Stomach (tissue), 19 donors: ENCODE data around the gene TRIM66. TPM values are rescaled to one million over a fixed set of nuclear protein-coding genes. Genes with fewer than 3 reads are reported as not detected.
A peak's percentile ranks its signal among the peaks of the same experiment; 100 is the strongest.

ENCODE experiments used
- DNase-seq, 2 donors: peaks; one replicate each; pipeline versions ENCODE4 v3.0.0 to v3.0.0-alpha.2; 2013 to 2019
- H3K27ac ChIP-seq, 5 donors: fragments of 200-600 bp in 4 of 5; sonication (generic) in 4 of 5; one replicate each; pipeline ENCODE4 v1.5.1; 2013 to 2019; ENCODE audit warnings: mild to moderate bottlenecking in 1 of 5, moderate library complexity in 1 of 5
- H3K27me3 ChIP-seq, 3 donors: fragments of 200-600 bp; sonication (generic); one replicate each; pipeline ENCODE4 v1.5.1; 2017 to 2019; ENCODE audit warnings: mixed run types in 1 of 3
- H3K36me3 ChIP-seq, 4 donors: fragments of 200-600 bp; sonication (generic); 1 replicate in 3 of 4; 2 replicates in 1 of 4; pipeline ENCODE4 v1.5.1; 2016 to 2019
- H3K4me1 ChIP-seq, 4 donors: fragments of 200-600 bp; sonication (generic); one replicate each; pipeline ENCODE4 v1.5.1; 2016 to 2019
- H3K4me3 ChIP-seq, 4 donors: fragments of 200-600 bp; sonication (generic) in 3 of 4; one replicate each; pipeline ENCODE4 v1.5.1; 2016 to 2019; ENCODE audit warnings: mild to moderate bottlenecking in 1 of 4
- H3K9me3 ChIP-seq, 4 donors: fragments of 200-600 bp; sonication (generic); one replicate each; pipeline ENCODE4 v1.5.1; 2016 to 2019
- EP300 ChIP-seq: sonication (generic); formaldehyde crosslinking; IDR thresholded peaks from one replicate; pipeline ENCODE4 v1.6.1; 2017; ENCODE audit warnings: antibody characterized with exemption
- POLR2A ChIP-seq, 4 donors: fragments of 450-650 bp; IDR thresholded peaks; one replicate each; pipeline ENCODE4 v1.6.1; 2016; ENCODE audit warnings: antibody characterized with exemption in 4 of 4, control low read depth in 2 of 4, mild to moderate bottlenecking in 1 of 4, moderate library complexity in 1 of 4
- POLR2AphosphoS5 ChIP-seq, 3 donors: sonication (generic); formaldehyde crosslinking; IDR thresholded peaks; one replicate each; pipeline ENCODE4 v1.6.1; 2016; ENCODE audit warnings: antibody characterized with exemption in 3 of 3
- WGBS, 5 donors: extraction: QIAGEN DNeasy Blood & Tissue Kit in 3 of 5; methylation state at CpG; one replicate each; pipeline versions ENCODE4 v1.1.5 to v1.1.7; 2013 to 2018; 5-methylcytosine and 5-hydroxymethylcytosine counted together
- intact Hi-C: fragments of 100-400 bp; cut with DNase I; formaldehyde crosslinking; loops from one replicate; pipeline ENCODE4 v1.15.1; 2023; ENCODE audit warnings: low total_unique reads
- long read RNA-seq, 10 donors: transcript quantifications; one replicate each; lab custom pipeline, GENCODE V29; 2026
- polyA plus RNA-seq, 3 donors: library from polyadenylated mRNA; stranded (reverse); fragments of 200-250 nt; gene quantifications; one replicate each; pipeline ENCODE4 v1.2.3, GENCODE V29; 2013
- total RNA-seq, 5 donors: library from RNA; depleted of rRNA; stranded (reverse); fragments of >200 nt; gene quantifications; one replicate each; pipeline versions ENCODE4 v1.1.0 to v1.2.3, GENCODE V29; 2014 to 2016
- TF ChIP-seq, protein P1 (sequence below), 7 experiments: fragments of 450-650 bp in 4 of 7; fragments of 200-600 bp in 3 of 7; sonication (generic) in 3 of 7; IDR thresholded peaks; one replicate each; pipeline ENCODE4 v1.5.1; 2016 to 2019; ENCODE audit warnings: antibody characterized with exemption in 7 of 7, control low read depth in 2 of 7, mild to moderate bottlenecking in 1 of 7
- donor health status: healthy with polysubstance abuse.
- donor health status: Bipolar disorder and iron deficiency.
- donor health status: healthy.

The TRIM66 gene
- total RNA-seq (1 to 10 TPM; 2.3 to 8.7 (median 7.0) TPM), polyA plus RNA-seq (1 to 10 TPM in 2 of 3 donors, under 1 TPM in 1; 0.76 to 1.9 (median 1.2) TPM)
- long read RNA-seq, donor 1, partial matches to known transcripts: 892 of 1,295 reads
- long read RNA-seq, donor 1, other reads (novel, unspliced or antisense): 403 of 1,295 reads
- long read RNA-seq, donor 2: 0 reads
- long read RNA-seq, donor 3: 0 reads
- long read RNA-seq, donor 4: 0 reads
- long read RNA-seq, donor 5, partial matches to known transcripts: 1,422 of 2,348 reads
- long read RNA-seq, donor 5, other reads (novel, unspliced or antisense): 926 of 2,348 reads
- long read RNA-seq, donor 6, partial matches to known transcripts: 2,435 of 4,062 reads
- long read RNA-seq, donor 6, other reads (novel, unspliced or antisense): 1,627 of 4,062 reads
- long read RNA-seq, donor 7, partial matches to known transcripts: 1,773 of 2,921 reads
- long read RNA-seq, donor 7, other reads (novel, unspliced or antisense): 1,148 of 2,921 reads
- long read RNA-seq, donor 8, partial matches to known transcripts: 1,479 of 2,727 reads
- long read RNA-seq, donor 8, other reads (novel, unspliced or antisense): 1,248 of 2,727 reads
- long read RNA-seq, donor 9, partial matches to known transcripts: 2,450 of 3,506 reads
- long read RNA-seq, donor 9, other reads (novel, unspliced or antisense): 1,055 of 3,506 reads
- long read RNA-seq, donor 10: 0 reads

GRCh38 chr11:8682303-8683114 is at the start of gene TRIM66, which contains the start of gene RPL27A:
Gene TRIM66, minus strand, starts transcription at chr11:8682665. Its CDS starts 10,391 bp downstream, at chr11:8672274.
Gene RPL27A, plus strand, starts transcription at chr11:8682792. Its CDS starts 22 bp downstream, at chr11:8682814.
- H3K9me3 ChIP-seq: no peaks in the 10 kb centered on the region
- H3K27me3 ChIP-seq: no peaks in the 10 kb centered on the region
- DNase-seq: peak; percentile 99
- intact Hi-C loops: loop anchor here (10.0 kb wide), 1 partner anchor 282 kb away; the partner anchor contains the start of gene TMEM9B
- H3K36me3 ChIP-seq: peaks cover 36 to 51% (median 46%) of the 10 kb centered on the region in 4 donors
- peaks cover 25 to 52% (median 33%) of the 10 kb centered on the region in 4 donors for H3K4me1 ChIP-seq
- 0 to 1% (median 1%) methylated on average over 37 to 67 of the region's 67 CpGs for WGBS, 5 donors
- TF ChIP-seq POLR2A (IDR thresholded peaks at IDR 0.05): peak in 2 of 4 donors; percentile 93 to 96
- peak; percentile 96 to 100 (median 99) for TF ChIP-seq POLR2AphosphoS5 (IDR thresholded peaks at IDR 0.05)
- no peak for TF ChIP-seq EP300
- peak within 1 kb of the TSS; percentile 91 to 98 (median 97) for H3K27ac ChIP-seq
- H3K4me3 ChIP-seq: peak within 1 kb of the TSS; percentile 87 to 94 (median 90)

GRCh38 chr11:8731647-8732323 is 49.3 kb upstream of the TRIM66 start:
- Histone ChIP-seq H3K27ac (peak overlapping the region; percentile 4 to 94 (median 67)), H3K9me3 (no peaks in the 10 kb centered on the region), H3K36me3 (peaks cover 12 to 35% (median 22%) of the 10 kb centered on the region in 4 donors), H3K27me3 (no peaks in the 10 kb centered on the region), H3K4me1 (peaks cover 43 to 79% (median 58%) of the 10 kb centered on the region in 4 donors), H3K4me3 (no peak overlapping the region)
- 74 to 90% (median 84%) methylated on average over 3 of the region's 3 CpGs for WGBS, 5 donors
- intact Hi-C loops: no loop called here
- DNase-seq: no peak
- no peak for TF ChIP-seq POLR2AphosphoS5 (IDR thresholded peaks at IDR 0.05)
- TF ChIP-seq, protein P1, sequence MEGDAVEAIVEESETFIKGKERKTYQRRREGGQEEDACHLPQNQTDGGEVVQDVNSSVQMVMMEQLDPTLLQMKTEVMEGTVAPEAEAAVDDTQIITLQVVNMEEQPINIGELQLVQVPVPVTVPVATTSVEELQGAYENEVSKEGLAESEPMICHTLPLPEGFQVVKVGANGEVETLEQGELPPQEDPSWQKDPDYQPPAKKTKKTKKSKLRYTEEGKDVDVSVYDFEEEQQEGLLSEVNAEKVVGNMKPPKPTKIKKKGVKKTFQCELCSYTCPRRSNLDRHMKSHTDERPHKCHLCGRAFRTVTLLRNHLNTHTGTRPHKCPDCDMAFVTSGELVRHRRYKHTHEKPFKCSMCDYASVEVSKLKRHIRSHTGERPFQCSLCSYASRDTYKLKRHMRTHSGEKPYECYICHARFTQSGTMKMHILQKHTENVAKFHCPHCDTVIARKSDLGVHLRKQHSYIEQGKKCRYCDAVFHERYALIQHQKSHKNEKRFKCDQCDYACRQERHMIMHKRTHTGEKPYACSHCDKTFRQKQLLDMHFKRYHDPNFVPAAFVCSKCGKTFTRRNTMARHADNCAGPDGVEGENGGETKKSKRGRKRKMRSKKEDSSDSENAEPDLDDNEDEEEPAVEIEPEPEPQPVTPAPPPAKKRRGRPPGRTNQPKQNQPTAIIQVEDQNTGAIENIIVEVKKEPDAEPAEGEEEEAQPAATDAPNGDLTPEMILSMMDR (IDR thresholded peaks at IDR 0.05): no peak
- no peak for TF ChIP-seq POLR2A (IDR thresholded peaks at IDR 0.05)
- TF ChIP-seq EP300: no peak

DNA sequence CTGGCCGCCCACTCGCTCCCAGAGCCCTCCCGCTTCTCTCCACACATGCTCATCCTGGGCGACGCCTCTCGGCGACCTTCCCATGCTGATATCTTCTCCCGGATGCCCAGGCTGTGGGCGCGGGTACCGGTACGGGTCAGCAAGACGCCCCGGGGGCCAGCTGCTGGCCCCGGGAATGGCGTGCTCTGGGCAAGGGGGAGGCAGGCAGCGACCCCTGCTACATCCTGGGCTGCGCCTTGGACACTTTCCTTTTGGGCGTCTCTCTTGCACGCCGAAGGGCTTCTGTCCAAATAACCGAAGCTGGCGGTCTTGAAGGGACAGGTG is 48.2 kb upstream of the TRIM66 start:
- Histone ChIP-seq H3K27ac (peak overlapping the region in 4 of 5 donors; percentile 2 to 94 (median 75)), H3K27me3 (no peaks in the 10 kb centered on the region), H3K4me3 (no peak overlapping the region), H3K9me3 (no peaks in the 10 kb centered on the region), H3K4me1 (peaks cover 47 to 82% (median 63%) of the 10 kb centered on the region in 4 donors), H3K36me3 (peaks cover 18 to 38% (median 30%) of the 10 kb centered on the region in 4 donors)
- TF ChIP-seq, protein P1 (IDR thresholded peaks at IDR 0.05): no peak
- TF ChIP-seq EP300: no peak
- intact Hi-C loops: no loop called here
- WGBS, 5 donors: 92 to 97% (median 95%) methylated on average over 21 to 23 of the region's 23 CpGs
- DNase-seq: no peak

- Histone ChIP-seq H3K36me3 (peaks cover 22 to 40% (median 34%) of the 10 kb centered on the region in 4 donors), H3K27me3 (no peaks in the 10 kb centered on the region), H3K4me3 (no peak overlapping the region), H3K9me3 (no peaks in the 10 kb centered on the region), H3K4me1 (peaks cover 46 to 78% (median 61%) of the 10 kb centered on the region in 4 donors), H3K27ac (peak overlapping the region in 4 of 5 donors; percentile 2 to 94 (median 75))
- intact Hi-C loops: no loop called here
- no peak for DNase-seq
- TF ChIP-seq, protein P1 (IDR thresholded peaks at IDR 0.05): no peak
- no peak for TF ChIP-seq POLR2AphosphoS5 (IDR thresholded peaks at IDR 0.05)
- no peak for TF ChIP-seq POLR2A (IDR thresholded peaks at IDR 0.05)
- TF ChIP-seq EP300: no peak
- 85 to 93% (median 90%) methylated on average over 34 to 38 of the region's 38 CpGs for WGBS, 5 donors
These were observed 47.6 kb upstream of the TRIM66 start for GRCh38 chr11:8729837-8730696.
